Vagina (tissue), 2 donors: ENCODE results near the gene C1orf216.
"Not testable (repeated sequence)": the region's sequence is repeated elsewhere in the genome, so short reads cannot be mapped to it uniquely, and the experiment has no call there.

Source experiments
- CTCF ChIP-seq, 3 experiments: fragments of 450-650 bp in 2 of 3; fragments of 200-600 bp in 1 of 3; sonication (generic) in 1 of 3; IDR thresholded peaks; one replicate each; pipeline ENCODE4 v1.5.1; 2017 to 2019; ENCODE audit warnings: antibody characterized with exemption in 3 of 3, mild to moderate bottlenecking in 2 of 3, moderate library complexity in 2 of 3
- POLR2AphosphoS5 ChIP-seq, 2 donors: sonication (generic); formaldehyde crosslinking; IDR thresholded peaks; one replicate each; pipeline ENCODE4 v1.9.0; 2017; ENCODE audit warnings: antibody characterized with exemption in 2 of 2, mild to moderate bottlenecking in 2 of 2, low read depth in 1 of 2; ENCODE audit not compliant: insufficient read depth in 1 of 2

DNA sequence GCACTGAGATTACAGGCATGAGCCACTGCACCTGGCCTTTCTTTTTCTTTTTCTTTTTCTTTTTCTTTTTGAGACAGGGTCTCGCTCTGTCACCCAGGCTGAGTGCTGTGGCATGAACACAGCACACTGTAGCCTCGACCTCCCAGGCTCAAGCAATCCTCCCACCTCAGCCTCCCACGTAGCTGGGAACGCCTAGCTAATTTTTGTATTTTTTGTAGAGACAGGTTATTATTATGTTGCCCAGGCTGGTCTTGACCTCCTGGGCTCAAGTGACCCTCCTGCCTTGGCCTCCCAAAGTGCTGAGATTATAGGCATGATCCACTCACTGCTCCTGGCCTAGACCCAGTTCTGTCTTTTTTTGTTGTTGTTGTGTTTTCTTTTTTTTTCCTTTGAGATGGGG is 28.6 kb downstream of the C1orf216 start:
- not testable (repeated sequence) for TF ChIP-seq CTCF (IDR thresholded peaks at IDR 0.05); POLR2AphosphoS5 (IDR thresholded peaks at IDR 0.05; ENCODE audit: insufficient read depth in 1 of 2, low read depth in 1 of 2)
